ENCODE measurements around the gene CLK3.
"Not testable (repeated sequence)": the region's sequence is repeated elsewhere in the genome, so short reads cannot be mapped to it uniquely, and the experiment has no call there.

CLK3 gene

GRCh38 chr15:74626752-74627692, 11.4 kb downstream of the CLK3 start:
- no peak for DNase-seq (ENCODE audit: low read depth)
- TF ChIP-seq CTCF (IDR thresholded peaks at IDR 0.05; ENCODE audit: control insufficient read depth, extremely low read depth, insufficient read depth): no peak
- no peak overlapping the region for H3K4me3 ChIP-seq (ENCODE audit: low read depth, low read length)

GRCh38 chr15:74627766-74628165, 12.1 kb downstream of the CLK3 start:
- TF ChIP-seq CTCF (IDR thresholded peaks at IDR 0.05; ENCODE audit: control insufficient read depth, extremely low read depth, insufficient read depth): no peak
- H3K4me3 ChIP-seq (ENCODE audit: low read depth, low read length): no peak overlapping the region
- no peak for DNase-seq (ENCODE audit: low read depth)

- DNase-seq (ENCODE audit: low read depth): no peak
- H3K4me3 ChIP-seq (ENCODE audit: low read depth, low read length): no peak overlapping the region
- TF ChIP-seq CTCF (IDR thresholded peaks at IDR 0.05; ENCODE audit: control insufficient read depth, extremely low read depth, insufficient read depth): no peak
Measured at GRCh38 chr15:74628199-74628598, 12.6 kb downstream of the CLK3 start.

GRCh38 chr15:74628949-74629348, 13.3 kb downstream of the CLK3 start:
- no peak for TF ChIP-seq CTCF (IDR thresholded peaks at IDR 0.05; ENCODE audit: control insufficient read depth, extremely low read depth, insufficient read depth)
- no peak for DNase-seq (ENCODE audit: low read depth)
- H3K4me3 ChIP-seq (ENCODE audit: low read depth, low read length): no peak overlapping the region

GRCh38 chr15:74629696-74630095, 14.1 kb downstream of the CLK3 start:
- not testable (repeated sequence) for DNase-seq (ENCODE audit: low read depth); H3K4me3 ChIP-seq (ENCODE audit: low read depth, low read length)

GRCh38 chr15:74630284-74631086, 14.8 kb downstream of the CLK3 start:
- no peak overlapping the region for H3K4me3 ChIP-seq (ENCODE audit: low read depth, low read length)
- no peak for DNase-seq (ENCODE audit: low read depth)
- peak; percentile 18; the same call in 1 of the 2 replicates for TF ChIP-seq CTCF (IDR thresholded peaks at IDR 0.05; ENCODE audit: control insufficient read depth, extremely low read depth, insufficient read depth)

- no peak for TF ChIP-seq CTCF (IDR thresholded peaks at IDR 0.05; ENCODE audit: control insufficient read depth, extremely low read depth, insufficient read depth)
- no peak overlapping the region for H3K4me3 ChIP-seq (ENCODE audit: low read depth, low read length)
- no peak for DNase-seq (ENCODE audit: low read depth)
Measured at GRCh38 chr15:74631087-74631385, 15.4 kb downstream of the CLK3 start.

Measured in LNCaP clone FGC (cell line).